HepG2 (cell line): ENCODE results near the gene ARIH1. TPM values are rescaled to one million over a fixed set of nuclear protein-coding genes. Genes with fewer than 3 reads are reported as not detected.

Experiments used
- ADNP ChIP-seq: sonication (generic); formaldehyde crosslinking; IDR thresholded peaks from 2 replicates; pipeline ENCODE4 v1.4.0; 2020; ENCODE audit warnings: missing genetic modification reagents
- ASH2L ChIP-seq: fragments of 300-600, 200-600 bp; sonication (generic); IDR thresholded peaks from 2 replicates; pipeline ENCODE4 v1.7.0; 2017; ENCODE audit warnings: low read depth, mild to moderate bottlenecking, moderate library complexity, mixed read lengths, low read length; ENCODE audit not compliant: insufficient read length
- CCDC6 ChIP-seq: sonication (generic); formaldehyde crosslinking; IDR thresholded peaks from 2 replicates; pipeline ENCODE4 v1.8.1; 2022; ENCODE audit warnings: mild to moderate bottlenecking, missing genetic modification reagents, moderate library complexity
- ETV5 ChIP-seq: IDR thresholded peaks from 2 replicates; pipeline ENCODE4 v1.6.1; 2018; ENCODE audit warnings: missing biosample characterization, missing genetic modification reagents, inconsistent platforms, borderline replicate concordance
- HNF4G ChIP-seq, 2 experiments: sonication (generic) in 1 of 2; formaldehyde crosslinking in 1 of 2; IDR thresholded peaks; 2 replicates each; pipeline versions ENCODE4 v1.4.0 to v1.6.1; 2011 to 2020; ENCODE audit warnings: borderline replicate concordance in 2 of 2, low read depth in 2 of 2, mild to moderate bottlenecking in 2 of 2, low read length in 1 of 2, missing genetic modification reagents in 1 of 2, moderate library complexity in 1 of 2
- PCBP1 ChIP-seq: fragments of 200-400 bp; formaldehyde crosslinking; IDR thresholded peaks from 2 replicates; pipeline ENCODE4 v1.6.1; 2017; ENCODE audit warnings: mild to moderate bottlenecking, low read depth, low read length, borderline replicate concordance
- SRSF1 ChIP-seq: fragments of 200-400 bp; formaldehyde crosslinking; optimal IDR thresholded peaks from 2 replicates; pipeline ENCODE3; 2017; ENCODE audit warnings: mild to moderate bottlenecking, low read depth, low read length, moderate library complexity
- TOE1 ChIP-seq: sonication (generic); formaldehyde crosslinking; IDR thresholded peaks from 2 replicates; pipeline ENCODE4 v1.4.0; 2020; ENCODE audit warnings: mild to moderate bottlenecking, missing genetic modification reagents
- ZNF263 ChIP-seq: sonication (generic); formaldehyde crosslinking; IDR thresholded peaks from 2 replicates; pipeline ENCODE4 v1.4.0; 2020; ENCODE audit warnings: missing genetic modification reagents
- ZNF709 ChIP-seq: sonication (generic); formaldehyde crosslinking; IDR thresholded peaks from 2 replicates; pipeline ENCODE4 v1.5.0; 2020; ENCODE audit warnings: mild to moderate bottlenecking, missing genetic modification reagents
- ZNF788 ChIP-seq: sonication (generic); formaldehyde crosslinking; IDR thresholded peaks from 2 replicates; pipeline ENCODE4 v1.5.0; 2020; ENCODE audit warnings: mild to moderate bottlenecking, missing genetic modification reagents, borderline replicate concordance
- ZSCAN21 ChIP-seq: sonication (generic); formaldehyde crosslinking; IDR thresholded peaks from 2 replicates; pipeline ENCODE4 v1.8.0; 2022; ENCODE audit warnings: mild to moderate bottlenecking, missing genetic modification reagents, moderate library complexity, borderline replicate concordance
- polyA plus RNA-seq, 8 experiments: library from polyadenylated mRNA; depleted of rRNA in 3 of 8; stranded (reverse) in 7 of 8; unstranded in 1 of 8; fragments of >200 nt; fragmentation: Illumina TruSeq in 4 of 8; extraction: Trizol in 4 of 8; gene quantifications; 2 replicates each; pipeline versions ENCODE4 v1.2.1 to v1.2.3, GENCODE V29; 2011 to 2016; ENCODE audit warnings: low read depth in 4 of 8, missing spikeins in 1 of 8, mixed read lengths in 1 of 8; ENCODE audit not compliant: insufficient read depth in 1 of 8
- total RNA-seq, 5 experiments: library from RNA; depleted of rRNA; stranded (reverse); fragments of >200 nt; fragmentation: Illumina TruSeq; extraction: Trizol; gene quantifications; 2 replicates each; pipeline ENCODE4 v1.2.3, GENCODE V29; 2016; ENCODE audit warnings: low read depth in 1 of 5
- TF ChIP-seq, protein P1 (sequence below): sonication (generic); formaldehyde crosslinking; IDR thresholded peaks from 2 replicates; pipeline ENCODE4 v1.9.0; 2021; ENCODE audit warnings: mild to moderate bottlenecking, missing genetic modification reagents
- TF ChIP-seq, protein P2 (sequence below): sonication (generic); formaldehyde crosslinking; IDR thresholded peaks from 2 replicates; pipeline ENCODE4 v1.5.0; 2020; ENCODE audit warnings: missing genetic modification reagents, mild to moderate bottlenecking, borderline replicate concordance
- TF ChIP-seq, protein P3 (sequence below): sonication (generic); formaldehyde crosslinking; conservative IDR thresholded peaks from 2 replicates; pipeline ENCODE4 v1.8.0; 2022; ENCODE audit warnings: missing genetic modification reagents

The ARIH1 gene
- total and polyA plus RNA-seq, 2 of the 13 experiments (the other 11 are each of a cell fraction or from before 2014, with no cell fraction given) = 38.8 to 59.8 TPM

DNA sequence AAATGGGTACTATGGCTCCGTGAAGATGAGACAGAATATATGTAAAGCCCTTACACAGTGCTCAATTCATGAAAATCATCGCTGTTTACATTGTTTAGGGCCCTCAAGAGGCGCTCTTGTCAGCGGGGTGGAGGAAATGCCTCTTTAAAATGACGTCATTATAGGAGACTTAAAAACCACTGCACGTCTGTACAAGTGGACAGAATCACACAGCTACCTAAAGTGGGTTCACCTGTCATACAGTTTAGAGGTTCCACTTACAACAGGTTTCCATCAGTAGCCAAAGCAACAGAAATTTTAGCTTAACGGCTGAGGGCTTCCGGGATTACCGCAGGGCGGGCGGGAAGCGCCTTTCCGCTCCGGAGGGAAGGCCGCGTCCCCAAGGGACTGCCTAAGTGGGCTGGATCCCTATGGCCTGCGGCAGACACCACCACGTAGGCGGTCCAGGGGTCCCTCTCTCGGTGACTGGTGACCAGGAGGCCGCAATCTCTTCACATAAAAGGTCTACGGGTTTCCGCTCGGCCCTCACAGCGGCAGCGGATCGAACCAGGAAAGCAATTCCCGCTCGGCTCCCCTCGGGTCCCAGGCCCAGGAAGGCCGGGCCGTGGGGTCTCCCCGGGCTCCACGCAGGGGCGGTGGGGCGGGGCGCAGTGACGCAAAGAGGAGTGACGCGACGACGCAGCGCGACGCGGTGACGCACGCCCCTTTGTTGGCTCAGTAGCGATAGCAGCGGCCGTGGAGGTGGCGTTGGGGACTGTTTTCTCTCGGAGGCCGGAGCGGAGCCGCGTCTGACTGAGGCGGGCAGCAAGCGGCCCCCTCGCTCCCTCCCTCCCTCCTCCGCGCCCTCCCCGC is at the start of gene ARIH1 (continued):
- TF ChIP-seq, protein P1, sequence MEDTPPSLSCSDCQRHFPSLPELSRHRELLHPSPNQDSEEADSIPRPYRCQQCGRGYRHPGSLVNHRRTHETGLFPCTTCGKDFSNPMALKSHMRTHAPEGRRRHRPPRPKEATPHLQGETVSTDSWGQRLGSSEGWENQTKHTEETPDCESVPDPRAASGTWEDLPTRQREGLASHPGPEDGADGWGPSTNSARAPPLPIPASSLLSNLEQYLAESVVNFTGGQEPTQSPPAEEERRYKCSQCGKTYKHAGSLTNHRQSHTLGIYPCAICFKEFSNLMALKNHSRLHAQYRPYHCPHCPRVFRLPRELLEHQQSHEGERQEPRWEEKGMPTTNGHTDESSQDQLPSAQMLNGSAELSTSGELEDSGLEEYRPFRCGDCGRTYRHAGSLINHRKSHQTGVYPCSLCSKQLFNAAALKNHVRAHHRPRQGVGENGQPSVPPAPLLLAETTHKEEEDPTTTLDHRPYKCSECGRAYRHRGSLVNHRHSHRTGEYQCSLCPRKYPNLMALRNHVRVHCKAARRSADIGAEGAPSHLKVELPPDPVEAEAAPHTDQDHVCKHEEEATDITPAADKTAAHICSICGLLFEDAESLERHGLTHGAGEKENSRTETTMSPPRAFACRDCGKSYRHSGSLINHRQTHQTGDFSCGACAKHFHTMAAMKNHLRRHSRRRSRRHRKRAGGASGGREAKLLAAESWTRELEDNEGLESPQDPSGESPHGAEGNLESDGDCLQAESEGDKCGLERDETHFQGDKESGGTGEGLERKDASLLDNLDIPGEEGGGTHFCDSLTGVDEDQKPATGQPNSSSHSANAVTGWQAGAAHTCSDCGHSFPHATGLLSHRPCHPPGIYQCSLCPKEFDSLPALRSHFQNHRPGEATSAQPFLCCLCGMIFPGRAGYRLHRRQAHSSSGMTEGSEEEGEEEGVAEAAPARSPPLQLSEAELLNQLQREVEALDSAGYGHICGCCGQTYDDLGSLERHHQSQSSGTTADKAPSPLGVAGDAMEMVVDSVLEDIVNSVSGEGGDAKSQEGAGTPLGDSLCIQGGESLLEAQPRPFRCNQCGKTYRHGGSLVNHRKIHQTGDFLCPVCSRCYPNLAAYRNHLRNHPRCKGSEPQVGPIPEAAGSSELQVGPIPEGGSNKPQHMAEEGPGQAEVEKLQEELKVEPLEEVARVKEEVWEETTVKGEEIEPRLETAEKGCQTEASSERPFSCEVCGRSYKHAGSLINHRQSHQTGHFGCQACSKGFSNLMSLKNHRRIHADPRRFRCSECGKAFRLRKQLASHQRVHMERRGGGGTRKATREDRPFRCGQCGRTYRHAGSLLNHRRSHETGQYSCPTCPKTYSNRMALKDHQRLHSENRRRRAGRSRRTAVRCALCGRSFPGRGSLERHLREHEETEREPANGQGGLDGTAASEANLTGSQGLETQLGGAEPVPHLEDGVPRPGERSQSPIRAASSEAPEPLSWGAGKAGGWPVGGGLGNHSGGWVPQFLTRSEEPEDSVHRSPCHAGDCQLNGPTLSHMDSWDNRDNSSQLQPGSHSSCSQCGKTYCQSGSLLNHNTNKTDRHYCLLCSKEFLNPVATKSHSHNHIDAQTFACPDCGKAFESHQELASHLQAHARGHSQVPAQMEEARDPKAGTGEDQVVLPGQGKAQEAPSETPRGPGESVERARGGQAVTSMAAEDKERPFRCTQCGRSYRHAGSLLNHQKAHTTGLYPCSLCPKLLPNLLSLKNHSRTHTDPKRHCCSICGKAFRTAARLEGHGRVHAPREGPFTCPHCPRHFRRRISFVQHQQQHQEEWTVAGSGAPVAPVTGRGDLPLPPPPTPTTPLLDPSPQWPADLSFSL = no peak; the same call in 1 of the 2 replicates
- TF ChIP-seq ETV5 (CRISPR knock-in tag) (peak; percentile 70), SRSF1 (peak; percentile 54), ZNF263 (CRISPR knock-in tag) (no peak; the same call in 1 of the 2 replicates), TOE1 (0 out of 2 replicates have a peak, but pooled peaks have one; percentile 64), ADNP (0 out of 2 replicates have a peak, but pooled peaks have one; percentile 32), ASH2L (peak; percentile 92), ZNF788 (CRISPR knock-in tag) (peak; percentile 91; the same call in 1 of the 2 replicates), PCBP1 (peak; percentile 81; the same call in 1 of the 2 replicates), ZSCAN21 (CRISPR knock-in tag) (peak; percentile 90), HNF4G (IDR thresholded peaks at IDR 0.05; ENCODE audit: borderline replicate concordance, low read depth, low read length) (no peak), HNF4G (CRISPR knock-in tag; IDR thresholded peaks at IDR 0.05; ENCODE audit: borderline replicate concordance, low read depth) (no peak), ZNF709 (CRISPR knock-in tag) (0 out of 2 replicates have a peak, but pooled peaks have one; percentile 56), CCDC6 (CRISPR knock-in tag) (no peak)
- TF ChIP-seq, protein P2, sequence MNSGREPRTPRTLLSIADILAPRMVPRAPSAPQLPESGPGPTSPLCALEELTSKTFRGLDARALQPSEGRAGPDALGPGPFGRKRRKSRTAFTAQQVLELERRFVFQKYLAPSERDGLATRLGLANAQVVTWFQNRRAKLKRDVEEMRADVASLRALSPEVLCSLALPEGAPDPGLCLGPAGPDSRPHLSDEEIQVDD (CRISPR knock-in tag) = no peak; the same call in 1 of the 2 replicates
- TF ChIP-seq, protein P3, sequence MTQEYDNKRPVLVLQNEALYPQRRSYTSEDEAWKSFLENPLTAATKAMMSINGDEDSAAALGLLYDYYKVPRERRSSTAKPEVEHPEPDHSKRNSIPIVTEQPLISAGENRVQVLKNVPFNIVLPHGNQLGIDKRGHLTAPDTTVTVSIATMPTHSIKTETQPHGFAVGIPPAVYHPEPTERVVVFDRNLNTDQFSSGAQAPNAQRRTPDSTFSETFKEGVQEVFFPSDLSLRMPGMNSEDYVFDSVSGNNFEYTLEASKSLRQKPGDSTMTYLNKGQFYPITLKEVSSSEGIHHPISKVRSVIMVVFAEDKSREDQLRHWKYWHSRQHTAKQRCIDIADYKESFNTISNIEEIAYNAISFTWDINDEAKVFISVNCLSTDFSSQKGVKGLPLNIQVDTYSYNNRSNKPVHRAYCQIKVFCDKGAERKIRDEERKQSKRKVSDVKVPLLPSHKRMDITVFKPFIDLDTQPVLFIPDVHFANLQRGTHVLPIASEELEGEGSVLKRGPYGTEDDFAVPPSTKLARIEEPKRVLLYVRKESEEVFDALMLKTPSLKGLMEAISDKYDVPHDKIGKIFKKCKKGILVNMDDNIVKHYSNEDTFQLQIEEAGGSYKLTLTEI = no peak
